ENCODE measurements around the gene METTL25B. TPM values are rescaled to one million over a fixed set of nuclear protein-coding genes. Genes with fewer than 3 reads are reported as not detected.

The METTL25B gene
- total RNA-seq, 2 donors from 2014 or later = 33.0 to 37.4 TPM

DNA sequence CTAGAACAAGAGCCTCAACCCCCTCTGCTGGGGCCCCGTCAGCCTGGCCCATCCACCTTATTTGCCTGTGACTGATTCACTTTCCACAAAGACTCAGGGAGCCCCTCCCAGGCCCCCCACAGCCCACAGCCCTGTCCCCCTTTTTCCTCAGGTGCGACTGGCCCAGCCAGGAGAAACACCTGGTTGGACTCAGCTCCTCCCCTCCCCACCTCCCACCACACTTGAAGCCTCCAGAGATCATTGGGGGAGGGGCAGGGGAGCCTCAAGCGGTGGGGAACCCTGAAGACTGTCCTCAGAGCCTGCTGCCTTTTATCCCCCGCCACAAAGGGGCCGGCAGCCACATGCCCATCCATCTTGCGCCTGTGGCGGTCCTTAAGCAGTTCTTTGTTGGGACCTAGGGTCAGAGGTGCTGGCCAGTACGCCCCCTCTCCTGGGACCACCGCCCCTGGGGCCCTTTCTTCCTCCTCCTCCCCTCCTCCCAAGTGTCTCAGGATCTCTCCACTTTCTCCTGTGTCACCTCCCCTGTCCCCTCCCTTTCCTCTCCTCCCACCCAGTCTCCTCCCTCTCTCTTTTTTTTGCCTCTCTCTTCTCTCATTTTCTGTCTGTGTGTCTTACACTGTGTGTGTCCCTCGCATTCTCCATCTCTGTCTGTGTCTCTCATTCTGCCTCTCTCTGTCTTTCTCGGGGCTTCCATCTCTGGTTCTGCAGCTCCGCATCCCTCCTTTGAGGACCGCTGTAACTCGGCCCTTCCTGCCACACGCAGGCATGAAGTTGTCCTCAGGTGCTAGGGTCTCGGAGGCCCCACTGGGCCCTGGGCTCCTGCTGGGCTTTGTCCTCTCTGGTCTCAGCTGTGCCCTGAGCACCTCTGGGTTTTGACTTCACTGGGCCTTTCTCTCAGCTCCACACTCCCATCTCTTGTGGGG is 35.1 kb upstream of the METTL25B start:
- no peak for DNase-seq (ENCODE audit: low spot score)
- H3K4me3 Mint-ChIP-seq = no peak overlapping the region
- no peaks in the 10 kb centered on the region for H3K9me3 Mint-ChIP-seq
- peaks cover 18 to 20% of the 10 kb centered on the region in 2 donors for H3K4me1 Mint-ChIP-seq (ENCODE audit: low read depth in 2 of 2)
- ATAC-seq = no peak
- H3K27me3 Mint-ChIP-seq = peaks cover 46 to 62% of the 10 kb centered on the region in 2 donors
- H3K27ac Mint-ChIP-seq = no peak overlapping the region
- H3K36me3 Mint-ChIP-seq = no peaks in the 10 kb centered on the region

DNA sequence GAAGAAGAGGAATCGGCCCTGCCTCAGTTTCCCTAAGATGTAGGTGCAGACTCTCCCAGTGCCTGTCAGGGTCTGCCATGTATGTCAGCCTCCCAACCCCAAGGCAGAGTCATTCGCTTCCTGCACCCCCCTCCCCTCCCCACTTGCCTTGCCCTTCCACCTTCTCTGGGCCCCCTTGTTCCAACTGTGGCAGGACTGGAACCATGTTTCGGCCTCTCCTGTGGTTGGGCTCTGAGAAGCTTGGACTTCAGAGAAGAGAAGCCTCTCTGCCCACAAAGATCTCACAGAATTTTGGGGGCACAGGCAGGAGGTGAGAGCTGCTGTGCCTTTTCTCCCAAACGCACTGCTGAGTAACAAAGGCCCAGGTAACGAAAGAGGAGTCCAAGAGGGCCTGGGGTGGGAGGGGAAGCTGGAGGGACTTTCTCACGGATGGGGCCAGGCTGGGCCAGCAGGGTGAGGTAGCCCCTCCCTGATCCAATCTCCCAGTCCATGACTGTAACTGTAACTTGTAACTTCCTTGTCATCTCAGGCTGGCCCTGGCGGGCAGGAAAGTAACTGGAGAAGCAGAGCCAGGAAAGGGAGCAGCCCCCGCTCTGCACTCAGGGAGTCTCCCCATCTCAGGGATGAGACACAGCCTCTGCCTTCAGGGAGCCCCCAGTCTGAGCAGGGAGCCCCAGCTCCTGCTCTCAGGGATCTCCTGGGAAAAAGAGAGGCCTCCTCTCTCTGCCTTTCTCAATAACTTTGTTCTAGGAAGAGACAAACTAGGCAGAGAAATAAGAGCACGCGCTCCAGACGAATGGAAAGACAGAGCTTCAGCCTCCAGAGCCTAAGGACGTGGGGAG is 34.2 kb upstream of the METTL25B start:
- Mint-ChIP-seq H3K4me3 (no peak overlapping the region), H3K27ac (no peak overlapping the region)
- no peak for ATAC-seq

DNA sequence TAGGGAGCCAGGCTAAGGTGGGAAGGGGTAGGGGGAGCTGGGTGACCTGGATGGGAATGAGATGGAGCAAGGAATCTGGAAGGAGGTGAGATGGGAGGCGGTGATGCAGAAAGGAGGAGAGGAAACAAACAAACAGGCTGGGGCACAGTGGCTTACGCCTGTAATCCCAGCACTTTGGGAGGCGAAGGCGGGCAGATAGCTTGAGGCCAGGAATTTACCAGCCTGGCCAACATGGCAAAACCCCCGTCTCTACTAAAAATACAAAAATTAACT is 33.6 kb upstream of the METTL25B start:
- no peak for ATAC-seq
- DNase-seq (ENCODE audit: low spot score) = no peak
- no peak overlapping the region for H3K4me3 Mint-ChIP-seq
- peaks cover 44 to 64% of the 10 kb centered on the region in 2 donors for H3K27me3 Mint-ChIP-seq
- H3K27ac Mint-ChIP-seq = no peak overlapping the region
- H3K36me3 Mint-ChIP-seq = no peaks in the 10 kb centered on the region
- peaks cover 14 to 18% of the 10 kb centered on the region in 2 donors for H3K4me1 Mint-ChIP-seq (ENCODE audit: low read depth in 2 of 2)
- no peaks in the 10 kb centered on the region for H3K9me3 Mint-ChIP-seq

More for the DNA sequence above, 34.2 kb upstream of the METTL25B start:
- H3K4me1 Mint-ChIP-seq (ENCODE audit: low read depth in 2 of 2) = peaks cover 18 to 20% of the 10 kb centered on the region in 2 donors
- no peaks in the 10 kb centered on the region for H3K9me3 Mint-ChIP-seq
- no peak for DNase-seq (ENCODE audit: low spot score)
- peaks cover 46 to 69% of the 10 kb centered on the region in 2 donors for H3K27me3 Mint-ChIP-seq
- no peaks in the 10 kb centered on the region for H3K36me3 Mint-ChIP-seq

DNA sequence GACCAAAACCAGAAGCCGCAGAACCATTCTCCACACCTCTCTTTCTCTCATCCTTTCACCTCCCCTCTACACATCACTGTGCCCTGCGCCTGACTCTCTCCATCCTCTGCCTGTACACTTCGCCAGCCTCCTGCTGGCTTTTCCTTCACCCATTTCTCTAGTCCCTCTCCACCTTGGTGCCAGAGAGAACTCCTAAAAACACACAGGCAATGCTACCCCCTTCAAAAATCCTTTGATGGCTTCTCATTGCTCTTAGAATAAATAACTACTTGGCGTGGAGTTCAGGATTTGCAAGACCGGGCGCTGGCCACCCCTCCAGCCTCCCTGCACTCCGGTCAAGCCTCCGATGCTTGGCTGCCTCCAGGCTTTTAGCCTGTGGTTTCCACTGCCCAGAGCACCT is 31.5 kb upstream of the METTL25B start:
- H3K4me3 Mint-ChIP-seq = no peak overlapping the region
- ATAC-seq = no peak
- no peak overlapping the region for H3K27ac Mint-ChIP-seq
- H3K4me1 Mint-ChIP-seq (ENCODE audit: low read depth in 2 of 2) = peaks cover 11 to 12% of the 10 kb centered on the region in 2 donors
- peaks cover 32 to 52% of the 10 kb centered on the region in 2 donors for H3K27me3 Mint-ChIP-seq
- no peak for DNase-seq (ENCODE audit: low spot score)
- H3K9me3 Mint-ChIP-seq = no peaks in the 10 kb centered on the region
- no peaks in the 10 kb centered on the region for H3K36me3 Mint-ChIP-seq

DNA sequence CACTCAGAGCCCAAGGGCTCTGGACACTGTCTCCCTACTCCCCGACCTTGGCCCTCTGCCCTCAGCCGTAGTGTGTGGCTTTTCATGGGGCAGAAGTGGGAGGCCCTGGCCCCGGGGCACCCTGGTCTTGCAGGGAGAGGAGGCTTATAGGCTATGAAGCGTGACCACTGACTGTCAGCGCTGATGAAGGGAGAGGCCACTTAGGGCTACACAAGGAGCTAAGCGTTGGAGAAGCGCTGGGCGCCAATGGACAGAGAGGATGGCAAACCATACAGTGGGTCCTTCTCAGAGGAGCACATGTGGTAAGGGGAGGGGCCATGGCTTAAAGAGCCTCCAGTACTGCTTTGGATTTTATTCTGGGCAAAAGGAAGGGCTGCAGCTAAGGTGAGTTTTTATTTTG is 30.8 kb upstream of the METTL25B start:
- no peak overlapping the region for H3K4me3 Mint-ChIP-seq

DNA sequence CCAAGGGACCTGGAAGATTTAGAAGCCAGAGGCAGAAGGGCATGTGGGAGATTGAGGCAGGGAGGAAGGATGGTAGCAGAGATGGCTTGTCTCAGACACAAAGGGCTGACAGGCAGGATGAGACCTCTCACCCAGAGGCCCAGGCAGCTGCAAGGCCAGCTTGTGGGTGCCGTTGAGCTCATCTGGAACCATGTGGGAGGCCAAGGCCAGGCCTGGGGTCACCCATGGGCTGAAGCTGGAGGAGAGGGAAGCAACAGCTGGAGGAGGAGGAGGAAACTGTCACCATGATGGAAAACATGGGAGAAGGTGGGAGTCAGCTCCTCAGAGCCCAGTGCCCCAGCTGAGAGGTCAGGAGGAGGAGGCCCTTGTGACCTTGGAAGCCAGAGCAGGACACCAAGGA is 29.3 kb upstream of the METTL25B start:
- DNase-seq (ENCODE audit: low spot score) (no peak), ATAC-seq (no peak)
- Mint-ChIP-seq H3K36me3 (no peaks in the 10 kb centered on the region), H3K4me1 (ENCODE audit: low read depth in 2 of 2) (peaks cover 0 to 2% of the 10 kb centered on the region in 2 donors), H3K4me3 (no peak overlapping the region), H3K27ac (no peak overlapping the region), H3K27me3 (peaks cover 22 to 45% of the 10 kb centered on the region in 2 donors), H3K9me3 (no peaks in the 10 kb centered on the region)

More for the DNA sequence above, 30.8 kb upstream of the METTL25B start:
- ATAC-seq = no peak
- peaks cover 25 to 44% of the 10 kb centered on the region in 2 donors for H3K27me3 Mint-ChIP-seq
- DNase-seq (ENCODE audit: low spot score) = no peak
- no peaks in the 10 kb centered on the region for H3K9me3 Mint-ChIP-seq
- H3K27ac Mint-ChIP-seq = no peak overlapping the region
- H3K36me3 Mint-ChIP-seq = no peaks in the 10 kb centered on the region
- H3K4me1 Mint-ChIP-seq (ENCODE audit: low read depth in 2 of 2) = peaks cover 4 to 6% of the 10 kb centered on the region in 2 donors

DNA sequence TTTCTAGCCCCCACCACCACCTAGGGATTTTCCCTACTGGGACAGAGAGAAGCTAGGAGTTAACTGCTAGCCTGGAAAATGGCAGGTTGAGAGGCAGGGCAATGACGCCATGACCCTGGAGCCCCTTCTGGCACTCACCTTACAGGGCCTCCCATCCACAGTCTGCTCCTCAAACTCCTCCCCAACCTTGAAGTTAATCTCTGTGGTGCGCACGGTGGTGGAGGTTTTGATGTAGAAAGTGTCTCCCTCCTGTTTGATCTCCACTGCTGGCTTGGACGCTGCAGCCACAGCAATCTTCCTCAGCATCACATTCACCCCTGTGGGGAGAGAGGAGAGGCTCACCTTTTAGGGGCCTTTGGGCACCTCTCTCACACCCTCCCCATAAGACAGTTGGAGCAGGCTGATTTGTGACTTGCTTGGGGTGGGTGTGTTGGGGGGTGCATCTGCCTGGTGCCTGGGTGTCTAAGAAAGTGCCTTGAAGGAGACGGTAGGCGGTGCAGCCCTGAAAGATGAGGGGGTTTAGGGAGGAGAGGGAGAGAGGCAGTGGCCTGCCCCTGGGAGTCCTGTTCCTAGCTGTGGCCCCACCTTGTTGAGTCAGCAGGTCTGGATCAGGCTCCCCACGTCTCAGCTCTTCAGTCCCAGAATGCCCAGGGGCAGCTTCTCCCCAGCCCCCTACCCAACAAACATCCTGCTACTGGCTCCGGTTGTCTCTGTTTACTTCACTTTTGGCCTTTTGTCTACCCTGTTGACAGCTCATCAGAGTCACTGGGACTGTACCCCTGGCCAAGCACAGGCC is 27.3 kb upstream of the METTL25B start:
- peaks cover 0 to 11% of the 10 kb centered on the region in 2 donors for H3K4me1 Mint-ChIP-seq (ENCODE audit: low read depth in 2 of 2)
- no peak overlapping the region for H3K27ac Mint-ChIP-seq
- H3K36me3 Mint-ChIP-seq = no peaks in the 10 kb centered on the region
- H3K27me3 Mint-ChIP-seq = peaks cover 25 to 44% of the 10 kb centered on the region in 2 donors
- DNase-seq (ENCODE audit: low spot score) (no peak), ATAC-seq (no peak)
- no peak overlapping the region for H3K4me3 Mint-ChIP-seq
- no peaks in the 10 kb centered on the region for H3K9me3 Mint-ChIP-seq

DNA sequence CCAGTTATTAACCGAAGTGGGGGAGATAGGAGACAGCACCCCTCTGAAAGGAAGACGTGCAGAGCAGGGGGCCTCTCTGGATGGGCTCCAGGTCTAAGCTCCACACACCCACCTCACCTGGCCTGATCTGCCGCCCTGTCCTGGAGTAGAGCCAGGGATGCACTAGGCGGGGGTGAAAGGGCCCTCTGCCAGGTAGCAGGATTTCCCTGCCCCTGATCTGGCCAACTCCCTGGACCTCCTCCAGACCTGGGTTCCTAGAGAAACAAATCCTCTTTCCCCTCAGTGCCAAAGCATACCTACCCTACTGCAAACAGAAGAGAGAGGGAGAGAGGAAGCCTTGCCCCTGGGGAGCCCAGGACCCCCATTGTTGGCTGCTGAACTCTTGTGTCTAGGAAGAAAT is 24.9 kb upstream of the METTL25B start:
- ATAC-seq (no peak), DNase-seq (ENCODE audit: low spot score) (no peak)
- Mint-ChIP-seq H3K36me3 (no peaks in the 10 kb centered on the region), H3K9me3 (no peaks in the 10 kb centered on the region), H3K4me3 (no peak overlapping the region), H3K27ac (no peak overlapping the region), H3K4me1 (ENCODE audit: low read depth in 2 of 2) (peaks cover 0 to 22% of the 10 kb centered on the region in 2 donors), H3K27me3 (peaks cover 17 to 26% of the 10 kb centered on the region in 2 donors)

DNA sequence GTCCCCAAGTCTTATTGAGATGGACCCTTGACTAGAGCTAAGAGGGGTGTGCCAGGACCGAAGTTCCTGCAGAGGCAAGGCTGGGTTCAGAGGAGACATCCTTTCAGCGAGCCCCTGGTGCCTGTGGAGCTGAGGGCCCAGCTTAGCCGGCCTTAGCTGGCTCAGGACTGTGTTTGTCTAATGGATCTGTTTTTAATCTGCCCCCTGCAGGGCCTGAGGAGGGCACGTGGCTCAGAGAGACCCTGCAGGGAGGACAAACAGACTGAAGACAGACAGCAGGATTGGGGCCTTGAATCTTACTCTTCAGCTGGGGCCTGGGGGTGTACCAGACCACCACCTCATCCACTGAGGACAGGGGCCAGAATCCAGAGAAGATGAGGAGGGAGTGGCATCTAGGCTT is 24.5 kb upstream of the METTL25B start:
- no peaks in the 10 kb centered on the region for H3K36me3 Mint-ChIP-seq
- H3K4me1 Mint-ChIP-seq (ENCODE audit: low read depth in 2 of 2) = peaks cover 0 to 22% of the 10 kb centered on the region in 2 donors
- ATAC-seq = no peak
- peak overlapping the region; percentile 17 for H3K4me3 Mint-ChIP-seq
- DNase-seq (ENCODE audit: low spot score) = no peak
- no peaks in the 10 kb centered on the region for H3K9me3 Mint-ChIP-seq
- peaks cover 16 to 22% of the 10 kb centered on the region in 2 donors for H3K27me3 Mint-ChIP-seq
- H3K27ac Mint-ChIP-seq = no peak overlapping the region

DNA sequence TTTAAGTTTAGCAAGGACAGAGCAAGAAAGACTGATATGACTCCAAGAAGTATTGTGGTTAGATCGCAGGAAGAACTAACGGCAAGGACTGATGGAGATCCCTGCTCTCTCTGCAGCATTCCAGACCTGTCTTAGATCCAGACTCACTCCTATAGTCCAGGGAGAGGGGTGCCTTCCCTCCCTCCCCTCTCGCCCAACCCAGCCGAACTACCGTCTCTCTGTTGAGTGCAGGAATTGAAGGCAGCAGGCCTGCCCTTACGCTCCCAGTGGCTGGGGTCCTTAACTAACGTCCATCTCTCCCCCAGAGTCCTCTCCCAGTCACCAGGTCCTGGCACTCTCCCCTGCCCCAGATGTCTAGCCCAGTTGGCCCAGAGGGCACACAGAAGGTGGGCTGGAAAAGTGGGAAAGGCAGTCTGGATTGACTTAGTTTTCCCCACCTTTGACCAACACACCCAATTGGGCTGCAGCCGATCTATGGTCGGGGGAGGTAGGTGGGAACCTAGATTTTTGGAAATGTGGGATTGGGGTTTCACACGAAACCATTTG is 24.0 kb upstream of the METTL25B start:
- ATAC-seq = no peak
- H3K4me3 Mint-ChIP-seq = peak overlapping the region; percentile 17

DNA sequence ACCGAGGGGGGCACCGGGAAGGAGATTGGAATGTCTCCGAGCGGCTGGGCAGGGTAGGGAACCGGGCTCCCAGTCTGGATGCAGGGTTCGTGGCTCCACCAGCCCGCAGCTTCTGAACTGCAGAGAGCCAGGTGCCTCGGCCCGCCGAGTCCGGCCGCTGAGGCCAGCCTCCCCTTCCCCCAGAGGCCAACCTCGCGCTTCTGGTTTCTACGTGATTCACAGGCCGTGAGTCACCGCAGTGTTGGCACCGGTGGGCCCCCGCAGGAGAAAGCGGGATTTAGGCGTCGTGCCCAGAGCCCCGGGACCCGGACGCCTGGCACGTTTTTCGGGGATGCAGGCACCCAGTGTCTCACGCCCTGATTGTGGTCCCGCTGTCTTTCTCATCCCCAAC is 23.3 kb upstream of the METTL25B start:
- peak overlapping the region; percentile 20 for H3K4me3 Mint-ChIP-seq
- peak overlapping the region in 1 of 2 donors; percentile 37 for H3K27ac Mint-ChIP-seq
- no peak for DNase-seq (ENCODE audit: low spot score)
- peak; percentile 52 to 68 for ATAC-seq
- no peaks in the 10 kb centered on the region for H3K36me3 Mint-ChIP-seq
- peaks cover 13 to 20% of the 10 kb centered on the region in 2 donors for H3K27me3 Mint-ChIP-seq
- peaks cover 0 to 22% of the 10 kb centered on the region in 2 donors for H3K4me1 Mint-ChIP-seq (ENCODE audit: low read depth in 2 of 2)
- H3K9me3 Mint-ChIP-seq = no peaks in the 10 kb centered on the region

More for the DNA sequence above, 24.0 kb upstream of the METTL25B start:
- H3K27me3 Mint-ChIP-seq = peaks cover 13 to 20% of the 10 kb centered on the region in 2 donors
- H3K4me1 Mint-ChIP-seq (ENCODE audit: low read depth in 2 of 2) = peaks cover 0 to 22% of the 10 kb centered on the region in 2 donors
- no peak for DNase-seq (ENCODE audit: low spot score)
- no peaks in the 10 kb centered on the region for H3K36me3 Mint-ChIP-seq
- peak overlapping the region in 1 of 2 donors; percentile 32 for H3K27ac Mint-ChIP-seq
- H3K9me3 Mint-ChIP-seq = no peaks in the 10 kb centered on the region

DNA sequence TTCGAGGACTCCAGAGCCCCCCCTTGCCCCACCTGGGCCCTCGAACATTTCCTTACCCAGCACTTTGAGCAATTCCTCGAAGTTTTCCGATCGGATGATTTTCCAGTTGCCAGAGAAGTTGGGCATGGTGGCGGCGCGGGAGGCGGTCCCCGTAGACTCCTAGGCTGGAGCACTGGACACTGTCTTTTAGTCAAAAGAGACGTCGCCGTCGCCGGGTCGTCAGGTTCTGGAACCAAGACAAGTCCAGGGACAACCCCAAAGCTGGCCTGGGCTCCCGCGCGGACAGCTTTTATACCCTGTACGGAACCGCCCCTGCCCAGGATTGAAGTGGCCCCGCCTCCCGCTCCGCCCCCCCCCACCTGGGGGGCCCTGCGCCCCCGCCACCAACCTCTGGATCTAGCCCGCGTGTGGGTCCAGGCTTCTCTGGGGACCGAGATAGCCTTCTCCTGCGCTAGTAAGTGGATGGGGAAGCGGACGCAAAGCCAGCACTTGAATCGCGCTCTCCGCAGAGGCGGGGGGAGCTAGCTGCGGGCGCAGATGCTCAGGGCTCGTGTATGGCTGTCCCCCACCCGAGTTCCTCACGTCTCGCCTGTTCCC is 22.9 kb upstream of the METTL25B start, which contains the start of gene CRABP2:
Gene CRABP2, minus strand, starts transcription at position 263 of the 597 bp plus-strand sequence. Its CDS starts 137 bp downstream, at position 126.
- Mint-ChIP-seq H3K9me3 (no peaks in the 10 kb centered on the region), H3K27ac (peak within 1 kb of the TSS in 1 of 2 donors; percentile 69), H3K27me3 (peaks cover 13 to 20% of the 10 kb centered on the region in 2 donors), H3K36me3 (no peaks in the 10 kb centered on the region), H3K4me3 (peak within 1 kb of the TSS; percentile 55), H3K4me1 (ENCODE audit: low read depth in 2 of 2) (peaks cover 0 to 22% of the 10 kb centered on the region in 2 donors)
- ATAC-seq = peak; percentile 4 to 33
- no peak for DNase-seq (ENCODE audit: low spot score)

Measured in natural killer cell treated with Interleukin-12 subunit alpha and Interleukin-12 subunit beta and Interleukin-15 and Interleukin-18, amount 100 ng/mL, for 72 hours (primary cell).